Measurements from ENCODE around the gene KRTCAP3.
A peak's percentile ranks its signal among the peaks of the same experiment; 100 is the strongest.
"Not testable (repeated sequence)": the region's sequence is repeated elsewhere in the genome, so short reads cannot be mapped to it uniquely, and the experiment has no call there.

The KRTCAP3 gene

GRCh38 chr2:27422958-27423357 lies 19.2 kb upstream of the KRTCAP3 start:
- Mint-ChIP-seq H3K27ac (no peak overlapping the region), H3K4me3 (no peak overlapping the region), H3K9me3 (no peaks in the 10 kb centered on the region), H3K27me3 (no peaks in the 10 kb centered on the region), H3K36me3 (ENCODE audit: insufficient read depth) (no peaks in the 10 kb centered on the region), H3K4me1 (ENCODE audit: low read depth in 2 of 2) (peaks cover 5 to 6% of the 10 kb centered on the region in 2 donors)
- no peak for ATAC-seq (replicated peaks)
- DNase-seq = no peak

- DNase-seq; H3K4me3 Mint-ChIP-seq; H3K9me3 Mint-ChIP-seq; H3K27me3 Mint-ChIP-seq; H3K27ac Mint-ChIP-seq; ATAC-seq (replicated peaks): not testable (repeated sequence)
- peaks cover 12% of the 10 kb centered on the region for H3K36me3 Mint-ChIP-seq (ENCODE audit: insufficient read depth)
- H3K4me1 Mint-ChIP-seq (ENCODE audit: low read depth in 2 of 2) = peaks cover 16% of the 10 kb centered on the region in 2 donors
Observed at GRCh38 chr2:27425039-27425438, 17.1 kb upstream of the KRTCAP3 start.

- Mint-ChIP-seq H3K4me1 (ENCODE audit: low read depth in 2 of 2) (peaks cover 26 to 29% of the 10 kb centered on the region in 2 donors), H3K27me3 (no peaks in the 10 kb centered on the region), H3K36me3 (ENCODE audit: insufficient read depth) (peaks cover 24% of the 10 kb centered on the region), H3K27ac (peak overlapping the region; percentile 94 to 95), H3K4me3 (peak overlapping the region; percentile 93 to 95), H3K9me3 (no peaks in the 10 kb centered on the region)
- ATAC-seq (replicated peaks) (no peak), DNase-seq (no peak)
Observed at GRCh38 chr2:27427863-27428212, 14.3 kb upstream of the KRTCAP3 start.

GRCh38 chr2:27428213-27428977 lies 13.8 kb upstream of the KRTCAP3 start, which contains the start of gene NRBP1:
Gene NRBP1, plus strand, starts transcription at chr2:27428631. Its CDS starts 4,643 bp downstream, at chr2:27433274.
- H3K9me3 Mint-ChIP-seq = no peaks in the 10 kb centered on the region
- H3K36me3 Mint-ChIP-seq (ENCODE audit: insufficient read depth) = peaks cover 30% of the 10 kb centered on the region
- DNase-seq = peak; percentile 82 to 87 (median 86)
- H3K27ac Mint-ChIP-seq = peak within 1 kb of the TSS; percentile 94 to 95
- H3K4me1 Mint-ChIP-seq (ENCODE audit: low read depth in 2 of 2) = peaks cover 32 to 34% of the 10 kb centered on the region in 2 donors
- H3K4me3 Mint-ChIP-seq = peak within 1 kb of the TSS; percentile 93 to 95
- peak; percentile 89 for ATAC-seq (replicated peaks)
- H3K27me3 Mint-ChIP-seq = no peaks in the 10 kb centered on the region

GRCh38 chr2:27428978-27429541 lies 13.1 kb upstream of the KRTCAP3 start:
- Mint-ChIP-seq H3K4me1 (ENCODE audit: low read depth in 2 of 2) (peaks cover 33 to 40% of the 10 kb centered on the region in 2 donors), H3K27ac (peak overlapping the region; percentile 94 to 95), H3K9me3 (no peaks in the 10 kb centered on the region), H3K27me3 (no peaks in the 10 kb centered on the region), H3K36me3 (ENCODE audit: insufficient read depth) (peaks cover 36% of the 10 kb centered on the region), H3K4me3 (peak overlapping the region; percentile 93 to 95)
- DNase-seq (peak in 2 of 3 experiments; percentile 57 to 63), ATAC-seq (replicated peaks) (peak; percentile 72)

- peak; percentile 11 for ATAC-seq (replicated peaks)
- H3K27me3 Mint-ChIP-seq = no peaks in the 10 kb centered on the region
- H3K27ac Mint-ChIP-seq = peak overlapping the region; percentile 88 to 94
- peaks cover 33 to 40% of the 10 kb centered on the region in 2 donors for H3K4me1 Mint-ChIP-seq (ENCODE audit: low read depth in 2 of 2)
- no peaks in the 10 kb centered on the region for H3K9me3 Mint-ChIP-seq
- peaks cover 60% of the 10 kb centered on the region for H3K36me3 Mint-ChIP-seq (ENCODE audit: insufficient read depth)
- peak in 1 of 3 experiments; percentile 19 for DNase-seq
- H3K4me3 Mint-ChIP-seq = peak overlapping the region; percentile 93 to 95
Observed at GRCh38 chr2:27431395-27431794, 10.8 kb upstream of the KRTCAP3 start.

- DNase-seq (no peak), ATAC-seq (replicated peaks) (no peak)
- Mint-ChIP-seq H3K36me3 (ENCODE audit: insufficient read depth) (peaks cover 90% of the 10 kb centered on the region), H3K9me3 (no peaks in the 10 kb centered on the region), H3K27ac (peak overlapping the region in 1 of 2 donors; percentile 79), H3K4me3 (no peak overlapping the region), H3K4me1 (ENCODE audit: low read depth in 2 of 2) (peaks cover 12 to 22% of the 10 kb centered on the region in 2 donors), H3K27me3 (no peaks in the 10 kb centered on the region)
Observed at GRCh38 chr2:27435628-27436027, 6.6 kb upstream of the KRTCAP3 start.

- Mint-ChIP-seq H3K4me1 (ENCODE audit: low read depth in 2 of 2) (peaks cover 4 to 10% of the 10 kb centered on the region in 2 donors), H3K27me3 (no peaks in the 10 kb centered on the region), H3K27ac (peak overlapping the region; percentile 13 to 62), H3K4me3 (peak overlapping the region in 1 of 2 donors; percentile 19), H3K9me3 (no peaks in the 10 kb centered on the region), H3K36me3 (ENCODE audit: insufficient read depth) (peaks cover 78% of the 10 kb centered on the region)
- no peak for ATAC-seq (replicated peaks)
- no peak for DNase-seq
Observed at GRCh38 chr2:27441226-27441926, 805 bp upstream of the KRTCAP3 start.

GRCh38 chr2:27442920-27443282 lies 720 bp downstream of the KRTCAP3 start:
- peak overlapping the region in 1 of 2 donors; percentile 62 for H3K27ac Mint-ChIP-seq
- H3K4me3 Mint-ChIP-seq = peak overlapping the region; percentile 7 to 15
- DNase-seq (no peak), ATAC-seq (replicated peaks) (peak; percentile 3)
- no peaks in the 10 kb centered on the region for H3K9me3 Mint-ChIP-seq
- H3K27me3 Mint-ChIP-seq = no peaks in the 10 kb centered on the region
- H3K36me3 Mint-ChIP-seq (ENCODE audit: insufficient read depth) = peaks cover 63% of the 10 kb centered on the region
- H3K4me1 Mint-ChIP-seq (ENCODE audit: low read depth in 2 of 2) = peaks cover 4 to 10% of the 10 kb centered on the region in 2 donors

GRCh38 chr2:27445155-27445554 lies 3.0 kb downstream of the KRTCAP3 start:
- Mint-ChIP-seq H3K4me1 (ENCODE audit: low read depth in 2 of 2) (peaks cover 0 to 10% of the 10 kb centered on the region in 2 donors), H3K36me3 (ENCODE audit: insufficient read depth) (peaks cover 41% of the 10 kb centered on the region), H3K27me3 (no peaks in the 10 kb centered on the region), H3K27ac (peak overlapping the region in 1 of 2 donors; percentile 57), H3K9me3 (no peaks in the 10 kb centered on the region), H3K4me3 (no peak overlapping the region)
- no peak for ATAC-seq (replicated peaks)
- no peak for DNase-seq

GRCh38 chr2:27445615-27446014 lies 3.4 kb downstream of the KRTCAP3 start:
- Mint-ChIP-seq H3K36me3 (ENCODE audit: insufficient read depth) (peaks cover 36% of the 10 kb centered on the region), H3K4me1 (ENCODE audit: low read depth in 2 of 2) (peaks cover 0 to 10% of the 10 kb centered on the region in 2 donors), H3K27ac (peak overlapping the region in 1 of 2 donors; percentile 57), H3K9me3 (no peaks in the 10 kb centered on the region), H3K27me3 (no peaks in the 10 kb centered on the region), H3K4me3 (no peak overlapping the region)
- DNase-seq (no peak), ATAC-seq (replicated peaks) (no peak)

- H3K4me3 Mint-ChIP-seq = no peak overlapping the region
- peaks cover 32% of the 10 kb centered on the region for H3K36me3 Mint-ChIP-seq (ENCODE audit: insufficient read depth)
- H3K27ac Mint-ChIP-seq = peak overlapping the region in 1 of 2 donors; percentile 57
- H3K9me3 Mint-ChIP-seq = no peaks in the 10 kb centered on the region
- H3K4me1 Mint-ChIP-seq (ENCODE audit: low read depth in 2 of 2) = peaks cover 0 to 10% of the 10 kb centered on the region in 2 donors
- ATAC-seq (replicated peaks) = no peak
- H3K27me3 Mint-ChIP-seq = no peaks in the 10 kb centered on the region
- DNase-seq = no peak
Observed at GRCh38 chr2:27446057-27446456, 3.9 kb downstream of the KRTCAP3 start.

- H3K4me1 Mint-ChIP-seq (ENCODE audit: low read depth in 2 of 2) = peaks cover 0 to 3% of the 10 kb centered on the region in 2 donors
- no peaks in the 10 kb centered on the region for H3K9me3 Mint-ChIP-seq
- no peak overlapping the region for H3K4me3 Mint-ChIP-seq
- H3K36me3 Mint-ChIP-seq (ENCODE audit: insufficient read depth) = peaks cover 9% of the 10 kb centered on the region
- ATAC-seq (replicated peaks) (no peak), DNase-seq (no peak)
- H3K27ac Mint-ChIP-seq = peak overlapping the region; percentile 28 to 33
- no peaks in the 10 kb centered on the region for H3K27me3 Mint-ChIP-seq
Observed at GRCh38 chr2:27448381-27448780, 6.2 kb downstream of the KRTCAP3 start.
